Fibroblast of gingiva (primary cell): ENCODE results near the gene RAP1A.
"Not testable (repeated sequence)": the region's sequence is repeated elsewhere in the genome, so short reads cannot be mapped to it uniquely, and the experiment has no call there.

Experiments used
- DNase-seq: peaks from one replicate; pipeline ENCODE4 v3.0.0-alpha.2; 2011; ENCODE audit warnings: low read depth

Gene RAP1A

GRCh38 chr1:111737216-111738132 is 117.9 kb downstream of the RAP1A start:
- no peak for DNase-seq

- DNase-seq = no peak
These were observed 118.5 kb downstream of the RAP1A start for GRCh38 chr1:111738133-111738435.

- DNase-seq = peak; percentile 79
These were observed 119.0 kb downstream of the RAP1A start for GRCh38 chr1:111738436-111739193.

- peak; percentile 83 for DNase-seq
These were observed 119.8 kb downstream of the RAP1A start, which contains the start of gene INKA2 for GRCh38 chr1:111739194-111739924. TSS of gene INKA2 (minus strand) at chr1:111739395. CDS start at chr1:111739242, 153 bp downstream.

- DNase-seq = peak; percentile 70
These were observed 120.6 kb downstream of the RAP1A start for GRCh38 chr1:111739925-111740765.

GRCh38 chr1:111742292-111742691 is 122.7 kb downstream of the RAP1A start:
- DNase-seq = not testable (repeated sequence)

GRCh38 chr1:111742938-111743549 is 123.5 kb downstream of the RAP1A start:
- DNase-seq = no peak

GRCh38 chr1:111743679-111744101 is 124.1 kb downstream of the RAP1A start:
- DNase-seq = peak; percentile 51

GRCh38 chr1:111745675-111746613 is 126.4 kb downstream of the RAP1A start:
- no peak for DNase-seq

GRCh38 chr1:111746614-111746999 is 127.0 kb downstream of the RAP1A start:
- DNase-seq = no peak

GRCh38 chr1:111747282-111747734 is 127.7 kb downstream of the RAP1A start:
- peak; percentile 66 for DNase-seq

- DNase-seq = no peak
These were observed 128.4 kb downstream of the RAP1A start for GRCh38 chr1:111747947-111748346.

- no peak for DNase-seq
These were observed 130.0 kb downstream of the RAP1A start for GRCh38 chr1:111749628-111750027.

- no peak for DNase-seq
These were observed 131.3 kb downstream of the RAP1A start for GRCh38 chr1:111750856-111751255.

- no peak for DNase-seq
These were observed 132.5 kb downstream of the RAP1A start for GRCh38 chr1:111751906-111752575.

- DNase-seq = peak; percentile 74
These were observed 135.4 kb downstream of the RAP1A start for GRCh38 chr1:111754984-111755330.

GRCh38 chr1:111755331-111756123 is 135.9 kb downstream of the RAP1A start, which contains the start of gene DDX20:
TSS of gene DDX20 (plus strand) at chr1:111755901. CDS start at chr1:111755925, 24 bp downstream.
- DNase-seq = peak; percentile 98

GRCh38 chr1:111756124-111756513 is 136.5 kb downstream of the RAP1A start:
- DNase-seq = no peak
